Measurements from ENCODE around the gene CDH5. TPM values are rescaled to one million over a fixed set of nuclear protein-coding genes. Genes with fewer than 3 reads are reported as not detected.

Gene CDH5
- total and polyA plus RNA-seq, 8 donors: 3.4 to 10.2 (median 5.4) TPM

DNA sequence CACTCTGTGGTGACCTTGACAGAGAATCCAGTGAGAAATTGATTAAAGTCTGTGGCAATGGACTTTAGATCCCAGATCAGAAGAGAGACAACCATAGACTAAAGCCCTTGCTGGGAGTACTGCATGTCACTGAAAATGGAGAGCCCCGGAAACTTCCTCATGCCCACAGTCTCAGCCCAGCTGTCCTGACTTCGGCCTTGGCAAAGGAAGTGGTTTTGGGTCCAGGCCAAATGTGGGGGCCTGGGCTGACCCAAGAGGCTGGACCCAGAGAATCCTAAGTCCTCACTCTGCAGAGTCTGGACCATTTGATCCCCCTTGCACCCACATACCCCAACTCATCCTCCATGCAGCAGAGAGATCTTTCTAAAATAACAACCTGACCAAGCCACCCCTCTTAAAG is 55.9 kb downstream of the CDH5 start:
- 71 to 75% methylated on average over 2 of the region's 2 CpGs for WGBS, 2 donors
- ATAC-seq: peak in 1 of 4 donors; percentile 12
- no peak overlapping the region for H3K27ac ChIP-seq
- TF ChIP-seq, protein P1, sequence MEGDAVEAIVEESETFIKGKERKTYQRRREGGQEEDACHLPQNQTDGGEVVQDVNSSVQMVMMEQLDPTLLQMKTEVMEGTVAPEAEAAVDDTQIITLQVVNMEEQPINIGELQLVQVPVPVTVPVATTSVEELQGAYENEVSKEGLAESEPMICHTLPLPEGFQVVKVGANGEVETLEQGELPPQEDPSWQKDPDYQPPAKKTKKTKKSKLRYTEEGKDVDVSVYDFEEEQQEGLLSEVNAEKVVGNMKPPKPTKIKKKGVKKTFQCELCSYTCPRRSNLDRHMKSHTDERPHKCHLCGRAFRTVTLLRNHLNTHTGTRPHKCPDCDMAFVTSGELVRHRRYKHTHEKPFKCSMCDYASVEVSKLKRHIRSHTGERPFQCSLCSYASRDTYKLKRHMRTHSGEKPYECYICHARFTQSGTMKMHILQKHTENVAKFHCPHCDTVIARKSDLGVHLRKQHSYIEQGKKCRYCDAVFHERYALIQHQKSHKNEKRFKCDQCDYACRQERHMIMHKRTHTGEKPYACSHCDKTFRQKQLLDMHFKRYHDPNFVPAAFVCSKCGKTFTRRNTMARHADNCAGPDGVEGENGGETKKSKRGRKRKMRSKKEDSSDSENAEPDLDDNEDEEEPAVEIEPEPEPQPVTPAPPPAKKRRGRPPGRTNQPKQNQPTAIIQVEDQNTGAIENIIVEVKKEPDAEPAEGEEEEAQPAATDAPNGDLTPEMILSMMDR (IDR thresholded peaks at IDR 0.05): no peak
- peaks cover 0 to 6% (median 2%) of the 10 kb centered on the region in 4 donors for H3K27me3 ChIP-seq
- FAIRE-seq: no peak
- H3K9me3 ChIP-seq: no peaks in the 10 kb centered on the region
- intact Hi-C loops (cut with DNase I): no loop called here
- no peaks in the 10 kb centered on the region for H3K4me1 ChIP-seq
- no peak for DNase-seq
- no peaks in the 10 kb centered on the region for H3K36me3 ChIP-seq
- H3K4me3 ChIP-seq: no peak overlapping the region

DNA sequence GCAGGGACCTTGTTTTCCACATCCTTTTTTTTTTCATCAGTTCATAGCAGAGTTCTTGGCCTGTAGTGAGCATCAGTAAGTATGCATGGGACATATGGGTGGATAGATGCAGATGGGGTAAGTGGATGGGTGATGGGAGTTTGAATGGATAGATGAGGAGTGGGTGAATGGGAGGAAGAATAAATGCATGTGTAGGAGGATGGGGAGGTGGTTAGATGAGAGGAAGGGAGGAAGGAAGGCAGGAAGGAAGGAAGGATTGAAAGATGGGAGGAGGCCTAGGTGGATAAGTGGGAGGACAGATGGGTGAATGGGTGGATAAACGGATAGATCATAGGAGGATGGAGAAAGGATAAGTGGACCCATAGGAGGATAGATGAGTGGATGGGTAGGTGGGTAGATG is 56.7 kb downstream of the CDH5 start:
- Histone ChIP-seq H3K27me3 (peaks cover 0 to 8% (median 5%) of the 10 kb centered on the region in 4 donors), H3K36me3 (no peaks in the 10 kb centered on the region), H3K4me3 (no peak overlapping the region), H3K4me1 (no peaks in the 10 kb centered on the region), H3K9me3 (no peaks in the 10 kb centered on the region), H3K27ac (no peak overlapping the region)
- TF ChIP-seq, protein P1 (IDR thresholded peaks at IDR 0.05): no peak
- no peak for FAIRE-seq
- ATAC-seq: no peak
- no peak for DNase-seq
- 88 to 93% methylated on average over 1 of the region's 1 CpG for WGBS, 2 donors
- intact Hi-C loops (cut with DNase I): no loop called here

- Histone ChIP-seq H3K27me3 (peaks cover 0 to 12% (median 5%) of the 10 kb centered on the region in 4 donors), H3K9me3 (no peaks in the 10 kb centered on the region), H3K27ac (no peak overlapping the region), H3K4me1 (no peaks in the 10 kb centered on the region), H3K36me3 (no peaks in the 10 kb centered on the region), H3K4me3 (no peak overlapping the region)
- TF ChIP-seq, protein P1 (IDR thresholded peaks at IDR 0.05): no peak
- FAIRE-seq: no peak
- intact Hi-C loops (cut with DNase I): no loop called here
- no peak for ATAC-seq
- DNase-seq: no peak
- 25 to 37% methylated on average over 7 to 8 of the region's 8 CpGs for WGBS, 2 donors
Observed at GRCh38 chr16:66425651-66426050, 59.2 kb downstream of the CDH5 start.

DNA sequence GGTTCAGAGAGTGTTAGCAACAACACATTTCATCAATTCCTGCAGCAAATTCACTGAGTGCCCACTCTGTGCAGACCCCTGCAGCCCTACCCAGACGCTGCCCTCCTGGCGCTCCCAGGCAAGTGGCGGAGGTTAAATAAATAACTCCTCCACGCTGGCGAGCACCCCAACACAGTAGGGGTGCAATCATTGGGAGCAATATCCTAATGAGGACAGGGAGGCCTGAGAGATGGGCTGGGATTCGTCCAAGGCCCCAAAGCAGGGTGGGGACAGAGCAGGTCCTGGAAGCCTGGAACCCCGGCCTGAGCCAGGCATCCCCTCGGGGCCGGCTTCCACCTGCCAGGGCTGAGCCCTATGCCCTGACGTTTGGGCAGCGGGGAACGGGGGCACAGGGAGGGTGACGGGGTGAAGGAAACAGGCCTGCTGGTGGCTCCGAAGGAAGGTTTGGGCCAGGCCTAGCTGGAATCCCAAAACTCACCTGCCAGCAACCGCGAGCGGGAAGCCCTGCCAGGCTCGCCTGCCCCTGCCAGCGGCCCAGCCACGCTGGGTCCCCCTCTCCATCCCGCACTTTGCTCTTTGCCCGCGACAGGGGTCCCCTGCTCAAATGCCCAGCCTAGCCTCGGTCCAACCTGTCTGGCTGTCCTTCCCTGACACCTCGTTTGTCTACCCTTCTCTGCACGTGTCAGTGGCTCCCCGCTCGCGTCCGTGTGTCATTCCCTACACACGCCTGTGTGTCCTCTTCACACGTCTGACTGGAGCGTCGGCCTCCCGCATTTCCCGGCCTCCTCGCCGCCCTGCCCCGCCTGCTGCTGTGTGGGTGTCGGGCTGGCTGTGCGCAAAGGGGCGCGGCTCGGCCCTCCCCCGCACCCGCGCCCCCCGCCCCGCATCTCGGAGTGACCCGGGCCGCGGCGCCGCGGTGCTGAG is 59.9 kb downstream of the CDH5 start:
- Histone ChIP-seq H3K4me1 (no peaks in the 10 kb centered on the region), H3K27me3 (peaks cover 0 to 18% (median 5%) of the 10 kb centered on the region in 4 donors), H3K36me3 (no peaks in the 10 kb centered on the region), H3K27ac (no peak overlapping the region), H3K9me3 (no peaks in the 10 kb centered on the region), H3K4me3 (peak overlapping the region in 2 of 4 donors; percentile 33 to 35)
- intact Hi-C loops (cut with DNase I): no loop called here
- DNase-seq (peak in 2 of 6 donors; percentile 30 to 59), ATAC-seq (peak in 3 of 4 donors; percentile 11 to 56 (median 21)), FAIRE-seq (no peak)
- TF ChIP-seq, protein P1 (IDR thresholded peaks at IDR 0.05): no peak
- 11 to 14% methylated on average over 38 to 56 of the region's 56 CpGs for WGBS, 2 donors
